H1 (cell line): ENCODE results near the gene SOX6. TPM values are rescaled to one million over a fixed set of nuclear protein-coding genes. Genes with fewer than 3 reads are reported as not detected.

Experiments used
- ASH2L ChIP-seq: fragments of 200-600, 300-600 bp; sonication (generic); IDR thresholded peaks from one replicate; pipeline ENCODE4 v1.7.1; 2017; ENCODE audit warnings: low read length
- KDM5A ChIP-seq: fragments of 200-600 bp; IDR thresholded peaks from 2 replicates; pipeline ENCODE4 v1.7.1; 2012; ENCODE audit warnings: mild to moderate bottlenecking, low read length, inconsistent platforms, mixed read lengths
- RBBP5 ChIP-seq: IDR thresholded peaks from 2 replicates; pipeline ENCODE4 v1.7.1; 2012; ENCODE audit warnings: low read depth, mild to moderate bottlenecking, inconsistent platforms, low read length, moderate library complexity, borderline replicate concordance
- TAF1 ChIP-seq: IDR thresholded peaks from 2 replicates; pipeline ENCODE4 v1.6.1; 2011; ENCODE audit warnings: mild to moderate bottlenecking, low read depth, low read length
- polyA plus RNA-seq, 7 experiments: library from polyadenylated mRNA; depleted of rRNA in 3 of 7; stranded (reverse) in 5 of 7; unstranded in 2 of 7; fragments of >200 nt in 5 of 7; fragments of 200-250 nt in 2 of 7; gene quantifications; 1 replicate in 5 of 7; 2 replicates in 1 of 7; 4 replicates in 1 of 7; pipeline versions ENCODE4 v1.2.1 to v1.2.3, GENCODE V29; 2011 to 2013; ENCODE audit warnings: missing spikeins in 2 of 7, mixed read lengths in 2 of 7
- total RNA-seq: library from RNA; stranded (reverse); fragmentation: NEBNext Ultra II Directional; extraction: Animal tissue kit (Norgen Biotek cat#: 25700); gene quantifications from 2 replicates; pipeline ENCODE4 v1.2.1, GENCODE V29; 2021
- TF ChIP-seq, protein P1 (sequence below): fragments of 300-600 bp; sonication (generic); IDR thresholded peaks from 2 replicates; pipeline ENCODE4 v1.7.1; 2012; ENCODE audit warnings: low read length, moderate library complexity, mild to moderate bottlenecking, inconsistent platforms; ENCODE audit not compliant: insufficient replicate concordance

The SOX6 gene
- total and polyA plus RNA-seq, 2 of the 8 experiments (the other 6 are each of a cell fraction or from before 2014, with no cell fraction given), result 0.09 TPM; not detected in 1

DNA sequence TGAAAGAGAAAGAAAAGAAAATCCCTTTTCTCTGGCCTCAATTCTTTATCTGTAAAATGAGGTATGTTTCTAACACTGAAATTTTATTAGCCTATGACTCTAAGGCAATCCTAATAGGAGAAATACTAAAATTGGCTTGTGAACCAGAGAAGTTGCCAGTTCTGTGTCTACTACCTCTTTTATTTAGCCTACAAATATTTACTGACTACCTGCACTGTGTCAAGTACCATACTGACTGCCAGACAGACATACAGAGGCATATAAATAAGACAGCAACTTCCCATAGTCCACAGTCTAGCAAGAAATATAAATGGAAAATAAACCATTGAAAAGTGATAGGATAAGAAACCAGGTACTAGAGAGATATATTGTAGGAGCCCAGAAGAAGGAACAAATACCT is 2.4 kb upstream of the SOX6 start (continued):
- TF ChIP-seq RBBP5 (no peak), KDM5A (no peak), ASH2L (no peak), TAF1 (no peak)
- TF ChIP-seq, protein P1, sequence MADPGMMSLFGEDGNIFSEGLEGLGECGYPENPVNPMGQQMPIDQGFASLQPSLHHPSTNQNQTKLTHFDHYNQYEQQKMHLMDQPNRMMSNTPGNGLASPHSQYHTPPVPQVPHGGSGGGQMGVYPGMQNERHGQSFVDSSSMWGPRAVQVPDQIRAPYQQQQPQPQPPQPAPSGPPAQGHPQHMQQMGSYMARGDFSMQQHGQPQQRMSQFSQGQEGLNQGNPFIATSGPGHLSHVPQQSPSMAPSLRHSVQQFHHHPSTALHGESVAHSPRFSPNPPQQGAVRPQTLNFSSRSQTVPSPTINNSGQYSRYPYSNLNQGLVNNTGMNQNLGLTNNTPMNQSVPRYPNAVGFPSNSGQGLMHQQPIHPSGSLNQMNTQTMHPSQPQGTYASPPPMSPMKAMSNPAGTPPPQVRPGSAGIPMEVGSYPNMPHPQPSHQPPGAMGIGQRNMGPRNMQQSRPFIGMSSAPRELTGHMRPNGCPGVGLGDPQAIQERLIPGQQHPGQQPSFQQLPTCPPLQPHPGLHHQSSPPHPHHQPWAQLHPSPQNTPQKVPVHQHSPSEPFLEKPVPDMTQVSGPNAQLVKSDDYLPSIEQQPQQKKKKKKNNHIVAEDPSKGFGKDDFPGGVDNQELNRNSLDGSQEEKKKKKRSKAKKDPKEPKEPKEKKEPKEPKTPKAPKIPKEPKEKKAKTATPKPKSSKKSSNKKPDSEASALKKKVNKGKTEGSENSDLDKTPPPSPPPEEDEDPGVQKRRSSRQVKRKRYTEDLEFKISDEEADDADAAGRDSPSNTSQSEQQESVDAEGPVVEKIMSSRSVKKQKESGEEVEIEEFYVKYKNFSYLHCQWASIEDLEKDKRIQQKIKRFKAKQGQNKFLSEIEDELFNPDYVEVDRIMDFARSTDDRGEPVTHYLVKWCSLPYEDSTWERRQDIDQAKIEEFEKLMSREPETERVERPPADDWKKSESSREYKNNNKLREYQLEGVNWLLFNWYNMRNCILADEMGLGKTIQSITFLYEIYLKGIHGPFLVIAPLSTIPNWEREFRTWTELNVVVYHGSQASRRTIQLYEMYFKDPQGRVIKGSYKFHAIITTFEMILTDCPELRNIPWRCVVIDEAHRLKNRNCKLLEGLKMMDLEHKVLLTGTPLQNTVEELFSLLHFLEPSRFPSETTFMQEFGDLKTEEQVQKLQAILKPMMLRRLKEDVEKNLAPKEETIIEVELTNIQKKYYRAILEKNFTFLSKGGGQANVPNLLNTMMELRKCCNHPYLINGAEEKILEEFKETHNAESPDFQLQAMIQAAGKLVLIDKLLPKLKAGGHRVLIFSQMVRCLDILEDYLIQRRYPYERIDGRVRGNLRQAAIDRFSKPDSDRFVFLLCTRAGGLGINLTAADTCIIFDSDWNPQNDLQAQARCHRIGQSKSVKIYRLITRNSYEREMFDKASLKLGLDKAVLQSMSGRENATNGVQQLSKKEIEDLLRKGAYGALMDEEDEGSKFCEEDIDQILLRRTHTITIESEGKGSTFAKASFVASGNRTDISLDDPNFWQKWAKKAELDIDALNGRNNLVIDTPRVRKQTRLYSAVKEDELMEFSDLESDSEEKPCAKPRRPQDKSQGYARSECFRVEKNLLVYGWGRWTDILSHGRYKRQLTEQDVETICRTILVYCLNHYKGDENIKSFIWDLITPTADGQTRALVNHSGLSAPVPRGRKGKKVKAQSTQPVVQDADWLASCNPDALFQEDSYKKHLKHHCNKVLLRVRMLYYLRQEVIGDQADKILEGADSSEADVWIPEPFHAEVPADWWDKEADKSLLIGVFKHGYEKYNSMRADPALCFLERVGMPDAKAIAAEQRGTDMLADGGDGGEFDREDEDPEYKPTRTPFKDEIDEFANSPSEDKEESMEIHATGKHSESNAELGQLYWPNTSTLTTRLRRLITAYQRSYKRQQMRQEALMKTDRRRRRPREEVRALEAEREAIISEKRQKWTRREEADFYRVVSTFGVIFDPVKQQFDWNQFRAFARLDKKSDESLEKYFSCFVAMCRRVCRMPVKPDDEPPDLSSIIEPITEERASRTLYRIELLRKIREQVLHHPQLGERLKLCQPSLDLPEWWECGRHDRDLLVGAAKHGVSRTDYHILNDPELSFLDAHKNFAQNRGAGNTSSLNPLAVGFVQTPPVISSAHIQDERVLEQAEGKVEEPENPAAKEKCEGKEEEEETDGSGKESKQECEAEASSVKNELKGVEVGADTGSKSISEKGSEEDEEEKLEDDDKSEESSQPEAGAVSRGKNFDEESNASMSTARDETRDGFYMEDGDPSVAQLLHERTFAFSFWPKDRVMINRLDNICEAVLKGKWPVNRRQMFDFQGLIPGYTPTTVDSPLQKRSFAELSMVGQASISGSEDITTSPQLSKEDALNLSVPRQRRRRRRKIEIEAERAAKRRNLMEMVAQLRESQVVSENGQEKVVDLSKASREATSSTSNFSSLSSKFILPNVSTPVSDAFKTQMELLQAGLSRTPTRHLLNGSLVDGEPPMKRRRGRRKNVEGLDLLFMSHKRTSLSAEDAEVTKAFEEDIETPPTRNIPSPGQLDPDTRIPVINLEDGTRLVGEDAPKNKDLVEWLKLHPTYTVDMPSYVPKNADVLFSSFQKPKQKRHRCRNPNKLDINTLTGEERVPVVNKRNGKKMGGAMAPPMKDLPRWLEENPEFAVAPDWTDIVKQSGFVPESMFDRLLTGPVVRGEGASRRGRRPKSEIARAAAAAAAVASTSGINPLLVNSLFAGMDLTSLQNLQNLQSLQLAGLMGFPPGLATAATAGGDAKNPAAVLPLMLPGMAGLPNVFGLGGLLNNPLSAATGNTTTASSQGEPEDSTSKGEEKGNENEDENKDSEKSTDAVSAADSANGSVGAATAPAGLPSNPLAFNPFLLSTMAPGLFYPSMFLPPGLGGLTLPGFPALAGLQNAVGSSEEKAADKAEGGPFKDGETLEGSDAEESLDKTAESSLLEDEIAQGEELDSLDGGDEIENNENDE, result no peak
